Keratinocyte (primary cell): ENCODE results near the gene OSBPL1A. TPM values are rescaled to one million over a fixed set of nuclear protein-coding genes. Genes with fewer than 3 reads are reported as not detected.

Experiments
- DNase-seq: peaks from one replicate; pipeline ENCODE4 v3.0.0-alpha.2; 2011; ENCODE audit warnings: low read depth, missing footprints, low spot score
- FAIRE-seq: peaks from 2 replicates; lab custom pipeline; 2011; peaks lifted over from hg19 to GRCh38; lab: Jason Lieb, UNC
- H2AFZ ChIP-seq: 2 replicates; pipeline ENCODE4 v1.6.0; 2012; ENCODE audit warnings: low read length, control low read depth, inconsistent platforms; ENCODE audit not compliant: control insufficient read depth
- H3K27ac ChIP-seq: 2 replicates; pipeline ENCODE4 v1.5.1; 2011; ENCODE audit warnings: low read length; ENCODE audit not compliant: control insufficient read depth, insufficient read depth
- H3K27me3 ChIP-seq: 3 replicates; pipeline ENCODE4 v1.6.0; 2011; ENCODE audit warnings: low read length; ENCODE audit not compliant: control insufficient read depth, insufficient read depth; ENCODE audit errors: extremely low read depth
- H3K36me3 ChIP-seq, 2 experiments: 2 replicates in 1 of 2; 3 replicates in 1 of 2; pipeline ENCODE4 v1.5.1; 2011; ENCODE audit warnings: low read length in 2 of 2, mild to moderate bottlenecking in 1 of 2; ENCODE audit not compliant: control insufficient read depth in 2 of 2, insufficient read depth in 2 of 2; ENCODE audit errors: extremely low read depth in 1 of 2
- H3K4me1 ChIP-seq: 3 replicates; pipeline ENCODE4 v1.5.1; 2011; ENCODE audit warnings: low read length; ENCODE audit not compliant: control insufficient read depth, insufficient read depth; ENCODE audit errors: extremely low read depth
- H3K4me2 ChIP-seq: 3 replicates; pipeline ENCODE4 v1.6.0; 2011; ENCODE audit warnings: low read depth, low read length; ENCODE audit not compliant: control insufficient read depth, insufficient read depth; ENCODE audit errors: extremely low read depth
- H3K4me3 ChIP-seq, 3 experiments: fragments of 200-600 bp in 1 of 3; sonication (generic) in 1 of 3; 2 replicates in 2 of 3; 3 replicates in 1 of 3; pipeline ENCODE4 v1.5.1; 2011 to 2016; ENCODE audit warnings: low read length in 3 of 3, mild to moderate bottlenecking in 3 of 3, control low read depth in 2 of 3, inconsistent platforms in 1 of 3, low read depth in 1 of 3, mixed read lengths in 1 of 3, mixed run types in 1 of 3, moderate library complexity in 1 of 3; ENCODE audit not compliant: control insufficient read depth in 2 of 3, insufficient read depth in 2 of 3; ENCODE audit errors: extremely low read depth in 1 of 3
- H3K79me2 ChIP-seq: 2 replicates; pipeline ENCODE4 v1.6.0; 2012; ENCODE audit warnings: low read length; ENCODE audit not compliant: control insufficient read depth, insufficient read depth
- H3K9ac ChIP-seq: 3 replicates; pipeline ENCODE4 v1.6.0; 2011; ENCODE audit warnings: low read length; ENCODE audit not compliant: control insufficient read depth, insufficient read depth; ENCODE audit errors: extremely low read depth
- H3K9me1 ChIP-seq: 3 replicates; pipeline ENCODE4 v1.6.0; 2011; ENCODE audit warnings: low read length; ENCODE audit not compliant: control insufficient read depth, insufficient read depth; ENCODE audit errors: extremely low read depth
- H3K9me3 ChIP-seq: 2 replicates; pipeline ENCODE4 v1.5.1; 2012; ENCODE audit warnings: low read depth, low read length; ENCODE audit not compliant: control insufficient read depth
- H4K20me1 ChIP-seq: 3 replicates; pipeline ENCODE4 v1.6.0; 2011; ENCODE audit warnings: low read length; ENCODE audit not compliant: control insufficient read depth, insufficient read depth; ENCODE audit errors: extremely low read depth
- EZH2 ChIP-seq: IDR thresholded peaks from one replicate; pipeline ENCODE4 v1.6.1; 2012; ENCODE audit warnings: inconsistent platforms, mild to moderate bottlenecking, low read length, moderate library complexity
- dilution Hi-C: fragments of 300-500 bp; cut with MboI; formaldehyde crosslinking; loops from one replicate; pipeline ENCODE4 v1.7.0; 2020; ENCODE audit warnings: low sequenced_read_pairs; ENCODE audit not compliant: extremely low pct_ligation_motif_present
- polyA plus RNA-seq, 5 experiments: library from polyadenylated mRNA; depleted of rRNA in 3 of 5; stranded (reverse) in 3 of 5; stranded (forward) in 1 of 5; unstranded in 1 of 5; fragments of >200 nt; gene quantifications; 1 replicate in 1 of 5; 2 replicates in 3 of 5; 3 replicates in 1 of 5; pipeline versions ENCODE4 v1.2.1 to v1.2.3, GENCODE V29; 2011 to 2012; ENCODE audit warnings: missing spikeins in 2 of 5, low read depth in 1 of 5, low replicate concordance in 1 of 5
- TF ChIP-seq, protein P1 (sequence below), 3 experiments: IDR thresholded peaks in 1 of 3; conservative IDR thresholded peaks in 1 of 3; optimal IDR thresholded peaks in 1 of 3; 2 replicates in 2 of 3; 3 replicates in 1 of 3; pipeline versions ENCODE3 to v1.5.1; 2011; ENCODE audit warnings: low read length in 3 of 3, mild to moderate bottlenecking in 3 of 3, moderate library complexity in 2 of 3, control low read depth in 1 of 3, inconsistent platforms in 1 of 3; ENCODE audit not compliant: insufficient read depth in 2 of 3; ENCODE audit errors: extremely low read depth in 1 of 3

Gene OSBPL1A
- polyA plus RNA-seq, 1 donor (not counting 4 experiments of a cell fraction or from before 2014, with no cell fraction given), result 17.7 TPM

DNA sequence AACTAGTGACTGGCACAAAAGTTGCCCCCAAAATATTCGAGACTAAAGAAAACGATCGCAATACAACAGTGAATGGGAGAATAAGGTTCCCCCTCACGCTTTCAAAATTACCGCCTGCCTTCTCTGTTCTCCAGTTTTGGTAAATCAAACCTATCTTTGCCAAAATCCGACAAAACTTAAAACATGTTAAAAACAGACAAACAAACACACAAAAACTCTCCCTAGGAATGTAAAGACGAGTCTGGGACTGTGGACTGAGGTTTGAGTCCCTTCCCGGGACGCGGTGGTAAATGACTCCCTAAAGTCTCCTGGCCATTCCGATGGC is 28.4 kb upstream of the OSBPL1A start:
- H3K79me2 ChIP-seq, result peaks cover 13% of the 10 kb centered on the region
- peak; percentile 73 for FAIRE-seq
- dilution Hi-C loops, result no loop called here

DNA sequence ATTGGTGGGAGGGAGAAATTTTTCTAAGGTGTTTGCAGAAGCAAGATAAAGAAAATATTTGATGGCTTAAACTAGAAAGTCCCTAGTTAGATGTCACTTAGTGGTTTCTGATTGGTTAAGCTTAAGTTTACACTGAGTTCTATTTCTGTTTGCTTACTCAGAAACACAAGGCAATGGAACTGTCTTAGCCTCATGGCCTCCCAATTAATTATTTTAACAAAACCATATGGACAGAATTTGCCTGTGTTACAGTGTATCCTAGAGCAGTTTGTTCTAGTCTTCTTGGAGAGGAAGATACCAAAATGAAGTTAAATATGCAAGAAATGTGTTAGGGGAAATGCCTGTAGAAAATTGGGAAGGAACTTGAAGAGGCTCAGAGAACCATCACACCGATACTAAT is 24.2 kb upstream of the OSBPL1A start:
- no peak overlapping the region for H3K27ac ChIP-seq
- no peaks in the 10 kb centered on the region for H3K9me3 ChIP-seq
- H4K20me1 ChIP-seq, result no peaks in the 10 kb centered on the region
- peaks cover 1% of the 10 kb centered on the region for H3K79me2 ChIP-seq
- no peaks in the 10 kb centered on the region for H3K9me1 ChIP-seq
- dilution Hi-C loops, result no loop called here
- no peaks in the 10 kb centered on the region for H3K36me3 ChIP-seq
- H3K4me3 ChIP-seq, result no peak overlapping the region
- DNase-seq, result no peak
- no peak overlapping the region for H3K4me2 ChIP-seq
- no peak overlapping the region for H3K9ac ChIP-seq
- H3K4me1 ChIP-seq, result peaks cover 9% of the 10 kb centered on the region
- TF ChIP-seq EZH2, result no peak
- TF ChIP-seq, protein P1, sequence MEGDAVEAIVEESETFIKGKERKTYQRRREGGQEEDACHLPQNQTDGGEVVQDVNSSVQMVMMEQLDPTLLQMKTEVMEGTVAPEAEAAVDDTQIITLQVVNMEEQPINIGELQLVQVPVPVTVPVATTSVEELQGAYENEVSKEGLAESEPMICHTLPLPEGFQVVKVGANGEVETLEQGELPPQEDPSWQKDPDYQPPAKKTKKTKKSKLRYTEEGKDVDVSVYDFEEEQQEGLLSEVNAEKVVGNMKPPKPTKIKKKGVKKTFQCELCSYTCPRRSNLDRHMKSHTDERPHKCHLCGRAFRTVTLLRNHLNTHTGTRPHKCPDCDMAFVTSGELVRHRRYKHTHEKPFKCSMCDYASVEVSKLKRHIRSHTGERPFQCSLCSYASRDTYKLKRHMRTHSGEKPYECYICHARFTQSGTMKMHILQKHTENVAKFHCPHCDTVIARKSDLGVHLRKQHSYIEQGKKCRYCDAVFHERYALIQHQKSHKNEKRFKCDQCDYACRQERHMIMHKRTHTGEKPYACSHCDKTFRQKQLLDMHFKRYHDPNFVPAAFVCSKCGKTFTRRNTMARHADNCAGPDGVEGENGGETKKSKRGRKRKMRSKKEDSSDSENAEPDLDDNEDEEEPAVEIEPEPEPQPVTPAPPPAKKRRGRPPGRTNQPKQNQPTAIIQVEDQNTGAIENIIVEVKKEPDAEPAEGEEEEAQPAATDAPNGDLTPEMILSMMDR (optimal IDR thresholded peaks at IDR 0.05 in 1 of 3, IDR thresholded peaks at IDR 0.05 in 1 of 3, conservative IDR thresholded peaks at IDR 0.05 in 1 of 3; ENCODE audit: extremely low read depth in 1 of 3, insufficient read depth in 2 of 3, low read length in 3 of 3), result no peak
- no peak overlapping the region for H2AFZ ChIP-seq
- no peak for FAIRE-seq
- no peaks in the 10 kb centered on the region for H3K27me3 ChIP-seq

More for the DNA sequence above, 28.4 kb upstream of the OSBPL1A start:
- Histone ChIP-seq H3K4me2 (peak overlapping the region; percentile 93), H2AFZ (peak overlapping the region; percentile 93), H3K9me3 (no peaks in the 10 kb centered on the region), H3K27me3 (no peaks in the 10 kb centered on the region), H3K36me3 (peaks cover 0 to 5% of the 10 kb centered on the region in 2 experiments), H3K27ac (peak overlapping the region; percentile 91), H3K4me1 (peaks cover 12% of the 10 kb centered on the region), H3K9ac (peak overlapping the region; percentile 94), H3K4me3 (peak overlapping the region; percentile 84 to 97 (median 90)), H4K20me1 (no peaks in the 10 kb centered on the region), H3K9me1 (no peaks in the 10 kb centered on the region)
- no peak for TF ChIP-seq EZH2
- TF ChIP-seq, protein P1 (optimal IDR thresholded peaks at IDR 0.05 in 1 of 3, IDR thresholded peaks at IDR 0.05 in 1 of 3, conservative IDR thresholded peaks at IDR 0.05 in 1 of 3; ENCODE audit: extremely low read depth in 1 of 3, insufficient read depth in 2 of 3, low read length in 3 of 3), result no peak
- no peak for DNase-seq
